HG03060 (cell line): Measurements from ENCODE around the gene DPP8.
"Not testable (repeated sequence)": the region's sequence is repeated elsewhere in the genome, so short reads cannot be mapped to it uniquely, and the experiment has no call there.

ENCODE experiments used
- ATAC-seq: cut with Tn5 transposase; IDR thresholded peaks from one replicate; pipeline ENCODE4 v1.9.1; 2021; ENCODE audit warnings: low read depth, moderate number of reproducible peaks; ENCODE audit not compliant: unreplicated experiment

The DPP8 gene

GRCh38 chr15:65528461-65529060 lies 11.1 kb upstream of the DPP8 start:
- ATAC-seq = no peak

- ATAC-seq = no peak
Measured at GRCh38 chr15:65525622-65526021, 8.1 kb upstream of the DPP8 start.

- ATAC-seq = no peak
Measured at GRCh38 chr15:65524226-65524625, 6.7 kb upstream of the DPP8 start.

GRCh38 chr15:65521350-65521749 lies 3.9 kb upstream of the DPP8 start:
- ATAC-seq = no peak

DNA sequence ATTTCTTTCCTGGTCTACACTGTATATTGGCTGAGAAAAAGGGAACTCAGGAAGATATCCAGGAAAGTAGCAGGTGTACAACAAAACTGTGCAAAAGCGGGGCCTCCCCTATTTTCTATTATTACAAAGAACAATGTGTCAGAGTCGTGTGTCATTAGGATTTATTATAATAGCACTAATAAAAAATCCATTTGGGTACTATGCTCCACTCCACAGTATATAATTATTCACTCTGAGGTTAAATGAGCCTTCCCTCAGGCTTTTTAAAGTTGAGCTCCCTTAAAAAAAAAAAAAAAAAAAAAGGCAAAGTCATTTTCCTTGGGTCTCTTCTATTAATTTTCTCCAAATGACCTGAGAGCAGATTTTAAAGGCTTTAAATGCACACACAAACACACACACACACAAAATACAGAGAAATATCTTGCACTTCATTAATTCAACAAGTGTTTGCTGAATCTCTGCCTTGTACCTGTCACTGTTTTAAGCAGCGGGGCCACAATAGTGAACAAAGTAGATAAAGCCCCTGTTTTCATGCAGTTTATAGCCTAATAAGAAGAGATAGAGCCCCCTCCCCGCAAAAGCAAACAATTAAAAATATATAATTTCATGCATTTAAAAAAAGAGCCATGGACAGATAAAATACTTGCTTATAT lies 1.3 kb upstream of the DPP8 start:
- no peak for ATAC-seq

GRCh38 chr15:65517866-65518207 lies 348 bp upstream of the DPP8 start:
- ATAC-seq = peak; percentile 9

DNA sequence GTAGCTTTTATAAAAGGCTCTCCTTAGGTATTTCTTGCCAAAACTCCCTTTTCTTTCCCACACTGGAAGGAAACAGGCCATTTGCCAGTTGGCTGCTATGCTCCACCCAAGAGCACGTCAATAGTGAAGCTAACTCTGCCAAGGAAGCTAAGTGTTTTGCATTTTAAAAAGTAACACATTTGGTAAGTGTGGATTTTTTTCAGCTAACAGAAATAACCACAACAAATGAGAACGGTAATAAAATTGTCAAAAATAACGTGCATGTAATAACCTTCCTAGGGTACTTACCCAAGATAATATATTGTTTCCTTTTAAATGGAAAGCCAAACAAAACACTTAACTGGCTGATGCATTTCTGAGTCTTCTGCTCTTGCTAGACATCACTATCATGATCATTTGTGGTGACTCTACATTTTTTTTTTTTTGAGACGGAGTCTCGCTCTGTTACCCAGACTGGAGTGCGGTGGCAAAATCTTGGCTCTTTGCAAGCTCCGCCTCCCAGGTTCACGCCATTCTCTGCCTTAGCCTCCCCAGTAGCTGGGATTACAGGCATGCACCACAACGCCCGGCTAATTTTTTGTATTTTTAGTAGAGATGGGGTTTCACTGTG lies 4.6 kb downstream of the DPP8 start:
- no peak for ATAC-seq

DNA sequence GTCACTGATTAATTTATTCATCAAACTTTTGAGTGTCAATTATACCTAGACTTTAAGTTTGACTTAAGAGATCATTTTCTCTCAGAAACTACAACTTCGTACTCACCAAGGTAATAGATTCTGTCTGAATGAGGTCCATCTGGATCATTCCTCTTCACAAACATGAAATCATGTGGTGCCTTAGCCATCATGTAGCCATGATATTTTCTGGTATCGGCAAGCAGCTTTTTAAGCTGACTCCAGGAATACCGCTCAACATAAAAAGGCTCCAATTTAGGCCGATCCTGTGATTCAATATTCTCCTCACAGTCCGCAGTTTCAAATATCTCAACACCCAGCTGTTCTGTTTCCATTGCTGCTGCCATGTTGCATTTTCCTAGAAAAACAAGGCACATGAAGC lies 5.3 kb downstream of the DPP8 start:
- no peak for ATAC-seq

DNA sequence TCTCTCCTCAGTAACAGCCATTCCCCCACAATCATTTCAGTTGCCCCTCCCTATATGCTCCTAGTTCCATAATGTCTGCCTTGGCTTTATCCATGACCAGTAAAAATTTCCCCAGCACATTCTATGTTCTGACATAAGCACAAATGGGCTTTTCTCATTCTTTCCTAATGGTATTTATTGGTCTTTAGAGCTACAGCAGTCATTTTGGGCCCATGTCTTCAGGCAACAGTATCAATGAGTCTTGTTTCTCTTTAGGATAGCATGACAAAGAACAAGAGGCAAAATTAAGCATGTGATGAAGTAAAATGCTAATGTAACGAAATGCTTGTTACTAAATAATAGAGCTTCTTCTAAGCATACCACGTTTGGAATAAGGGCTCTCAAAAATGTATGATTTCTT lies 8.2 kb downstream of the DPP8 start:
- ATAC-seq = no peak

- ATAC-seq = no peak
Measured at GRCh38 chr15:65494076-65494475, 23.4 kb downstream of the DPP8 start.

- ATAC-seq = no peak
Measured at GRCh38 chr15:65484876-65485275, 32.6 kb downstream of the DPP8 start.

DNA sequence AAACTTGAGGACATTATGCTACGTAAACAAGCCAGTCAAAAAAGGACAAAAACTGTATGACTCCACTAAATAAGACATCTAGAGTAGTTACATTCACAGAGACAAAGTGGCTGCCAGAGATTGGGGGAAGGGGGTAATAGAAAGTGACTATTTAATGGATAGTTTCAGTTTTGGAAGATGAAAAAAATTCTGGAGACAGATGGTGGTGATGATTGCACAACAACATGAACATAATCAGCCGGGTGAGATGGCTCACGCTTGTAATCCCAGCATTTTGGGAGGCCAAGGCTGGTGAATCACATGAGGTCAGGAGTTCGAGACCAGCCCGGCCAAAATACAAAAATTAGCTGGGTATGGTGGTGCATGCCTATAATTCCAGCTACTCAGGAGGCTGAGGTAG lies 40.6 kb downstream of the DPP8 start:
- ATAC-seq = no peak

DNA sequence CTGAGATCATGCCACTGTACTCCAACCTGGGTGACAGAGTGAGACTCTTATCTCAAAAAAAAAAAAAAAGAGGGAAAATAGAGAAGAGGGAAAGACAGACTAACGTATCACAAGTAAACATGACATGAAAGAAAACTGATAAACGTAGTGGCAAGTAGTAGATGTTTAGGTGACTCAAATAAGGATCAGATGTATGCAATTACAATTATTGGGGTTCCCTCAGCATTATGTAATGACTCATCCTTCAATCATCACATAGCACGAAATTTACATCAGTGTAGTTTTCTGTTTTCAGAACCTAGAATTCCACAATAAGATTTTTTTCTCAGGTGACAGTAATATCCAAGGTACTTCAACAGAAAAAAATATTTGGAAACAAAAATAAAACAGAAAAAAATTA lies 46.6 kb downstream of the DPP8 start:
- ATAC-seq = no peak

GRCh38 chr15:65468229-65468909 lies 49.1 kb downstream of the DPP8 start:
- ATAC-seq = no peak

- ATAC-seq = no peak
Measured at GRCh38 chr15:65466901-65467300, 50.6 kb downstream of the DPP8 start.

- ATAC-seq = not testable (repeated sequence)
Measured at GRCh38 chr15:65463096-65463495, 54.4 kb downstream of the DPP8 start.

DNA sequence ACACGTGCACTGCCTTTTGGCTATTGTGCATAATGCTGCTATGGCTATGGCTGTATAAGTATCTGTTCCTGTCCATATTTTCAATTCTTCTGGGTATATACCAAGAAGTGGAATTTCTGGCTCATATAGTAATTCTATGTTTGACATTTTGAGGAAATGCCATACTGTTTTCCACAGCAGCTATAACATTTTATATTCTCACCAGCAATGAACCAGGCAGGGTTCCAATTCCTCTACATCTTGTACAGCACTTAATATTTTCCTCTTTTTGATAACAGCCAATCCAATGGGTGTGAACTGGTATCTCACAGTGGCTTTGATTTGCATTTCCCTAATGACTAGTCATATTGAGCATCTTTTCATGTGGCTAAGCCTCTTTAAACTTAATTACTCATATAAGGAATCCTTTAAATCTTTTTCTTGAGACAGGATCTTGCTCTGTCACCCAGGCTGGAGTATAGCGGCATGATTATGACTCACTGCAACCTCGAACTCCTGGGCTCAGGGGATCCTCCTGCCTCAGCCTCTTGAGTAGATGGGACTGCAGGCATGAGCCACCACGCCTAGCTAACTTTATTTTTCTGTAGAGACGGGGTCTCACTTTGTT lies 56.6 kb downstream of the DPP8 start:
- no peak for ATAC-seq

DNA sequence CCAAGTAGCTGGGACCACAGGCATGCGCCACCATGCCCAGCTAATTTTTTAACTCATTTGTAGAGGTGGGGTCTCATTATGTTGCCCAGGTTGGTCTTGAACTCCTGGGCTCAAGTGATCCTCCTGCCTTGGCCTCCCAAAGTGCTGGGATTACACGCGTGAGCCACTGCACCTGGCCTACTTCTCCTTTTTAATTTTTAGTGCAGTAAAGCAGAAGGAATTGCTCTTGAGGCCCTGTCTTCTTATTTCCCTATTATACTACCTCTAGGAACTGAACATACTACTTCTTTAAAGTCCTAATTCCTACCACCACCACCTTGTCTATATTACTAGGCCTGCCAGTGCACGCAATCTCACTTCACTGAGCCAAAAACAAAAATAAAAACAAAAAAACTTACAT lies 62.2 kb downstream of the DPP8 start:
- not testable (repeated sequence) for ATAC-seq

- no peak for ATAC-seq
Measured at GRCh38 chr15:65451989-65452388, 65.5 kb downstream of the DPP8 start.

DNA sequence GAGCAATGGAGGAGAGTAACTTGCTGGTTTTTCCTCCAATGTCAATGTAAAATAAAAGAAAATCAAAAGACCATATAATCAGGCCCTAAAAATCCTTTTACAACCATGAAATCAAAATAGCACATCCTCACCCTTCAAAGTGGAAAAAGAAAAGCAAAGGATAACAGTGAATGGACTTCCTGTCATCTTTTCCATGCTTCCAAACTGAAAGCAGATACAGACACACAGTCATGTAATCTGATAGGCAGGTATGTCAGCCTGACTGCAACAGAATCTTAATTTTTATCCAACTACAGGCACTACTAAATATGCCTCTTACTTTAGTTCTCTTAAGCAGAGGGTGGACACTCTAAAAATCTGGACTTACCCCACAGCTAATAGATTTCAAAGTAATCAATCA lies 66.9 kb downstream of the DPP8 start:
- ATAC-seq = no peak

DNA sequence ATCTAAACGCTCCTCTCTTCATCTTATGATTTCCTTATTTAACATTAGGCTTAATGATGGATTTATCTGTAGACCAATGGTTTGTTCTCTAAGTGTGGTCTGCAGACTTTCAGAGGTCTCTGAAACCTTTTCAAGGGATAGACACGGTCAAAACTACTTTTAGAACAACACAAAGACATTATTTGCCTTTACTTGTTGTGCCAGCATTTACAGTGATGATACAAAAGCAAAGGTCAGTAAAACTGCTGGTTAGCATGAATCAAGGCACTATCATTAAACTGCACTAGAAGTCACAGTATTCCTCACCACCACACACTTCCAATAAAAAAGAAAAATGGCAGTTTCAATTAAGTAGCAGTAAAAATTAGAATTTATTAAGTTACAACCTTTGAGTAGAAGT lies 70.3 kb downstream of the DPP8 start:
- no peak for ATAC-seq
